ENCODE measurements around the gene SPEN.

DNA sequence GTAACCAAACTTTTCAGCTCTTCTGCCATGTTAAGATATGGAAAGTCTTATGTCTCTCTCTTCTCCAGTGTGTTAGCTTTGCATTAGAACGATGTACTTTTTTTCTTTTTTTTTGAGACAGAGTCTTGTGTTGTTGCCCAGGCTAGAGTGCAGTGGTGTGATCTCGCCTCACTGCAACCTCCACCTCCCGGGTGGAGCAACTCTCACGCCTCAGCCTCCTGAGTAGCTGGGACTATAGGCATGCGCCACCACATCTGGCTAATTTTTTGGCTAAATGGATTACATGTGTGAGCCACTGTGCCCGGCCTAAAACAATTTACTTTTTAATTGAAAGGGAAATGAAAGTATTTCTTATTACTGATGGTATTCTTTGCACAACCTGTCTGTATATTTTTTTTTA lies 35.8 kb downstream of the SPEN start:
- TF ChIP-seq CTCF (conservative IDR thresholded peaks at IDR 0.05) (no peak), ZFX (IDR thresholded peaks at IDR 0.05) (no peak)

Measured in C4-2B (cell line).